ENCODE data around the gene USP24.
A peak's percentile ranks its signal among the peaks of the same experiment; 100 is the strongest.
"Not testable (repeated sequence)": the region's sequence is repeated elsewhere in the genome, so short reads cannot be mapped to it uniquely, and the experiment has no call there.

The USP24 gene

DNA sequence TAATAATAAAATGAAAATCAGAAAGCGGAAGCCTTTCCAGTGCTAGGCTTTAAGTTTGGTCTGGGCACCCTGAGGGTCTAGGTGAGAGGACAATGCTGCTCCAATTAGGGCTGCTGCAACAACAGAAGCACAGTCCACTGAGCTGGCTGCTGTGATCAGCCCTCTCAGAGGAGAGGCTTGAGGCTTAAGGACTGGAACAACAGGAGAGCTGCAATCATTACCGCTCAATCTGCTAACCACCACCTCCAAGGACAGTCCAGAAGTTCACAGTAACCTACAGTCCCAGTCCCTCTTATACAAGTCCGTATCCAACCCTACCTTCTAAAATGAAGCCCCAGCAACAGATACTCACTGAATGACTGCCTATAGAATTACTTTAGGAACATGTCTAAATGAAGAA, 62.1 kb downstream of the USP24 start:
- no peak for DNase-seq

DNA sequence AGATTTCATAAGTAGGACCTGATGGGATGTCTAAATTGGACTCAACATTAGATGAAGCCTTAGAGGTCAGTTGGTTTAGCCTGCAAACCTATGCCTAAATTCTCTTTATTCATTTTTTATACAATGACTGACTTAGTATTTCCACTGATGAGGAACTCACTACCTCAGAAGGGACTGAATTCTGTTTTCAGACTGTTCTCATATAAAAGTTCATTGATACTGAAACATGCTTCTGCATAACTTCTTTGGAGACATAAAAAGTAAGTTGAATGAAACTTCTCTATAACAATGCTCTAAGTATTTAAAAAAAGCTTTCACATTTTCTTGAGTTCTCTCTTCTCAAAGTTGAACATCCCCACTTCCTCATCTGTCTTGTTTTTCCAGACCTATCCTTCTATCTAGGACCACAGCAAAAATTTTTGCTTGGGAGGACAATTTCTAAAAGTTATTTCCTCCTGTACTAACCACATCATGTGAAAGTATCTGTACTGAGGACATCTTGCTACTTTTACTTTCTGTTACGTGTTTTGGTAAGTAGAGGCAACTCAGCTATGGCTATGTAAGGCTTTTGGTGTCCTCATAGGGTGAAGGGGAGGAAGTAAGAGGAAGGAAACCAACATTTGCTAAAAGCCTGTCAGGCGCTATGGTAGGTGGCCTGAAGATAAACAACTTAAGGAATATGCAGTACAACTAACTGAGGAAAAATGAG, 64.1 kb downstream of the USP24 start:
- no peak for DNase-seq

DNA sequence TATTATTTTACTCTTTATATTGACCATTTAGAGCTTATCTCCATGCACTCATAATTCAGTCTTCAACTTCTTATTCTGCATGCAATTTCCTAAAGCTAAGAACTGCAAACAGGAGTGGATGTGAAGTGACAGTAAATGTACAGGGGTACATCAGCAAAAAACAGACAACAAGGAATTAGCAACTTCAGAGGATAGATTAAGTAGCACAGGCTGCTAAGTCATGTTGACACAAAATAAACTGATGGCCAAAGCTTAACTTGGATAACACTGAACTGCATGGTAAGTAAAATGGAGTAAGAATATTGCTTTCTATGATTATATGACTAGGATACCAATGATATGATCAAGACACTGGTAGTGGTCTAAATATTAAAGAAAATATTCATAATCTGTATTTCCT, 66.5 kb downstream of the USP24 start:
- DNase-seq = no peak

DNA sequence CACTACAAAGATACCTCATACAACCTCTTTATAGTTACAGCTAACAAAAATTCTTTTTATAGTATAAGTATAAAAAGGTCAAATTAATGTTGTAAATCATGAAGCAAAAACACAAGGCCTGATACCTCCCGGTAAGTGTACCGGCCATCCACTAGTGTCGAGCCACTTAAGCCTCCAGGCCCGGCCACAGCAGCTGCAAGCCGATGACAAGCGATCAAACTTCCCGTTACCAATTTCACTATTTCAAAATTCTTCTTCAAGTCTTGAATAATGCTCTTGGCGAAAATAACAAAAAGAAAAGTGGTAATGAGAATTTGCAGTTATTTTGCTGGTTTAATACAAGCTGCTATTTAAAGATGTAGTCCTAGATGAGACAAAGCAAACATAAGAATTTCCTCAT, 67.6 kb downstream of the USP24 start:
- no peak for DNase-seq

DNA sequence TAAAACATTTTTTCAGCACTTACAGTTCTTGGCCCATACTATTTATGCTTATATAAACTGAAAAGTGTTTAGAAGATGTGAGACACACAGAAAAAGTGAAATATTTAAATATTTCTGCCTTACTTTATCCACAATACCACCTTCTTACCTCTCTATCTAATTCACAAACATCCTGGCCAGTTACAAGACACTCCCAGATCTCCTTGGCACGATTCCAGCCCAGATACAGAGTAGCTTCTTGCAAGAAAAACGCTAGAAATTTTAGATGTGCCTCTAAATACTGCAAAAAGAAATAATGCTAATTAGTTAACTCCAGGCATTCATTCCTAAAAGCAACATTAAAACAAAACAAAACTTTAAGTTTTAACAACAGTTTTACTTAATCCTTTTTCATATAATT, 68.4 kb downstream of the USP24 start:
- DNase-seq = no peak

DNA sequence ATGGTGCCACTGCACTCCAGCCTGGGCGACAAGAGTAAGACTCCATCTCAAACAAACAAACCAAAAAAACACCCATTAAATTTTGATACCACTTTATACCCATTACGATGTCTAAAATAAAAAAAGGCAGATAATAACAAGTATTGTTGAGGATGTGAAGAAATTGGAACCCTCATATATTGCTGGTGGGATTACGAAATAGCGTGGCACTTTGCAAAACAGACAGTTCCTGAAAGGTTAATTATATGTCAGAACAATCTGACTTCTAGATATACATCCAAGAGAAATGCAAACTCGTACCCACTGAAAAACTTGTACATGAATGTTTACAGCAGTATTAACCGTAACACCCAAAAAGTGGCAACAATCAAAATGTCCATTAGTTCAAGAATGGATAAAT, 70.3 kb downstream of the USP24 start:
- DNase-seq = no peak

DNA sequence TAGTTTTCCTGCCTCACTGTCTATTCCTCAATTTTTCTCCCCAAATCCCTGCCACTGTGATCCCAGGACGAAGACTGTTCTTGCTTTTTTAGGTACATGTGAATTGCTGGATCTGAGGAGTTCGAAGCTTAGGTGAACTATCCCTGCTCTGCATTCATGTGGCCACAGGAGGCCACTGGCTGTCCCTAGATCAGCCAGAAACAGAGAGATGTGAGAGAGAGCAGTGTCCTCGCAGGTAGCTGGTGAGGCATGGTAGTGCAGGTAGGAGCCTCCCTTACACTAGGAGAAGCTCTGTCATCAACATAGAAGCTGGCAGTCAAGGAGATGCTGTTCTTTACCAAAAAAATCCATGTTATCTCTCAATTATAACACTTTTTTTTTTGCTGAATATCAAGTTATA, 71.5 kb downstream of the USP24 start:
- DNase-seq = no peak

DNA sequence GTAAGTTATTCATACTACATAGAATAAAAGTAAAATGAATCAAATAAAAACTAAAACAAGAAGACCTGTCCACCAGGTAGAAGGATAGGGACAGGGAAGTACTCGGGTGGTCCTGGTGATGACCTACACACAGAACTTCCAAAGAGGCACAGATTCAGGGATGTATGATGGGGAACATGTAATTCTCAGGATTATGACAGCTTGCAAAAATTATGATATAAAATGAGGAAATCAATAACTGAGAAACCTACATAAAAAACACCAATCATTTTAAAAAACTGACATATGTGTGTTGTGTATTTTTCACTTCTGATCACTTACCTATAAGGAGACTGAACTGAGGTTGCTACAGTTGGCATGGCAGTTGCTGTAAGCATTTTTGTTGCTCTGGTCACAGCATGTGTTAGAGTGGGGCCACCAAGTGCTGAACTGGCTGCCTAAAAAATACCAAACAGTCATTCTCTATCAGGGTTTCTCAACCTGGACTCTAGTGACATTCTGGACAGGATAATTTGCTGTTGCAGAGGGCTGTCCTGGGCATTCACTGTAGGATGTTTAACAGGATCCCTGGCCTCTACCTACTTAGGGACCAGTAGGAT, 73.8 kb downstream of the USP24 start:
- DNase-seq = no peak

DNA sequence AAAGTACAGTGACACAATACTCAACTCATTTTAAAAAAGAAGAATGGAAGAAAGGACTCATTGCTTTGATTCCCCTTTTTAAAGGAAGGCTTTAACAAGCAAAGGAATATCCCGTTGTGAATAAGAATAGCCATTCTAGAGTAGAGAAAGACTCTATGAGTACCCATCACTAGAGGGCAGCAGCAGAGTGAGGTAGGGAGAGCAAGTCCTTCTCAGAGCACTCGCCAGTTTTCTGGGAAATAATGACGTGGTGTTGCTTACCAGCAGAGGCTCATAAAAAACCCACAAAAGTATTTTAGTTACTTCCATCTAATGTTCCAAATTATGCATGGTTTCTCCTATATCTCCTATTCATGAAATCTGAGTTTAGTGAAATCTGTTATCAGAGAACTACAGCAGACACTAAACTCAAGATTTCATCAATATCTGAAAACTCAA, 74.6 kb downstream of the USP24 start:
- peak; percentile 69 for DNase-seq

DNA sequence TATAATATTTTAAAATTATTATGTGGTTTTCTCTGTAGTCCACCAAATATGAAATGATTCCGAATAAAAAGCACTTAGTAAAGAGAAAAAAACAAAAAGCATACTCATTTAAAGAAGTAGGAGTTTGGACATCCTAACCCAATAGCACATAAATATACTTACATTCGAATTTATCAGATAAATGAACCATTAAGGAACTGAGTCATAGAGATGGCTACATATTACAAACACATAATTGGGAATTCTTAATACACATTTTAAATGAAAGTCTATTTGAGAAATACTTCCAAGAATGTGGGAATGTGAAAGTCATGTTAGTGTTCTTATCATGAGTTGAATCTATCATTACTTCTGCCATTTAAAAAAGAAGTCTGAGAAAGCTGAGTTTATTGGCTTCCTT, 75.0 kb downstream of the USP24 start:
- DNase-seq = no peak

DNA sequence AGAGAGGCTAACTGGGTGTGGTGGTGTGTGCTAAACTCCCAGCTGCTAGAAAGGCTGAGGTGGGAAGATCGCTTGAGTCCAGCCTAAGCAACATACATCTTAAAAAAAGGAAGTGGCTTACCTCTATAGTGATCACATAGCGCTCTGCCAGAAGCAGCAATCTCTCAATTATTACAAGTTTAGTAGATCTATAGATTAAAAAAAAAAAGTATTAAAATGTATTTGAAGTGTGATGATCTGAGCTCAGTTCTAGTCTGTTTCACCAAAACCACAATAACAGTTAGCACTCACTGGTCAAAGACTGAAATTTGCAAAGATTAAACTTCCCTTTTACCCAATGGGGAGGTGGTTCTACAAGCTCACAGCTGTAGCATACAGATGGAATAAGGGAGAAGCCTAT, 76.3 kb downstream of the USP24 start:
- DNase-seq = no peak

DNA sequence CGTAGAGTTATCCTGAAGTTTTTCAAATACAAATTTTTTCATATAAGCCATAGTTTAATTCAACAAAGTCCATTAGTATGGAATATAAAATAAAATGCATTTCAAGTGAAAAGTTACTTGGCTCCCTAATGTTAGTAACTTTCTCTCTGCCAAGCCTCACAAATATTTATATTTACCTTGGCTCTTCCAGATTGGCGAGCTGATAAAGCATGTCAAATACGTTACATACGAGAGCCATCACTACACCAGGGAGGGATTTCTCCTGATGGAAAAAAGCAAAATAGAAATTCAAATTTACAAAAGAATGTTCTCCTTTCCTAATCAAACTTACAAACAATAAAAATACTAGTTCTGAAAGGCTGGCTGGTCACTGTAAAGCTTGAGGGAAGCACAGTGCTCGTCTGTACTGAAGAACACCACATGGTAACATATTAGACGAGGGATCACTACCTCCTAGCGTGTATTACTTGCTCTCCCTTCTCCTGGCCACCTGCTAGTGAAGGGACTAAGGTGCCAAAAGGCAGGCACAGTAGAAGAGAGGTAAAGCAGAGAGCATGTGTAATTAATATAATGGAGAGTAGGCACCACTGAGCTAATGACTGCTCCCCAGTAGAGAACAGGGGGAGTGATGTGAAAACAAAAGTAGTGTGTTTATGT, 80.9 kb downstream of the USP24 start:
- DNase-seq = no peak

DNA sequence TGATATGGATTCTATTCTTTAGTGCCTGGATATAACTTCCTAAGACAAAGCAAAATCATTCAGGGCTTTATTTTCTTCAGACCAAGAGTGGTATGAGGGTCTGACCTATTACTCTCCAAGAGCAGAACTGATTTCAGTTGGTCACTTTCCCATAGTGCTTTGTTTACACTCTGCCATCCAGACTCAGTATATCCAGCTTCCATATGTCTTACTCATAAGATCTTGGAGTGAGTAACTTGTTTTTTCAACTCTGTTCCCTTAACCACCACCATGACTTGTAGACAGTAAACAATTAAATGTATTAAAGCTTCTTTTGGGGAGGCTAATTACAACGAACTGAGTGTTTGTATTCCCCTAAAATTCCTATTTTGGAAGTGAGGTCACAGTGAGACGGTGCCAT, 83.4 kb downstream of the USP24 start:
- DNase-seq = no peak

DNA sequence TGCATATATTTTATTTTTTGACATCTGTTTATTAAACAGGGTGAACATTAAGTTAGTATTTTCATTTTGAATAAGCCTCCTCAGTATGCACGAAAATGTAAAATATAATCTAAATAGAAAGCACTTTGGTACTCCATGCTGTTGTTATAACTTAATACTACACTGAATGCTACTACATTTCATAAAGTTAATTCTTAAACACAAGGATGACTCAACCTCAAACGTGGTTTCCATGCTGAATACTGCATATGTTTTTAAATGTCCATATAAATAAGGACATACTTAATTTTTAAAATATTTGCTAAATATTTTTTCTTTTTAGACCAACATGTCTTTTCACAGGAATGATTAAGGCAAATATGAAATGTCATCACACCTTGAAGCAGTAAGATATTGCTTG, 83.9 kb downstream of the USP24 start:
- DNase-seq = no peak

DNA sequence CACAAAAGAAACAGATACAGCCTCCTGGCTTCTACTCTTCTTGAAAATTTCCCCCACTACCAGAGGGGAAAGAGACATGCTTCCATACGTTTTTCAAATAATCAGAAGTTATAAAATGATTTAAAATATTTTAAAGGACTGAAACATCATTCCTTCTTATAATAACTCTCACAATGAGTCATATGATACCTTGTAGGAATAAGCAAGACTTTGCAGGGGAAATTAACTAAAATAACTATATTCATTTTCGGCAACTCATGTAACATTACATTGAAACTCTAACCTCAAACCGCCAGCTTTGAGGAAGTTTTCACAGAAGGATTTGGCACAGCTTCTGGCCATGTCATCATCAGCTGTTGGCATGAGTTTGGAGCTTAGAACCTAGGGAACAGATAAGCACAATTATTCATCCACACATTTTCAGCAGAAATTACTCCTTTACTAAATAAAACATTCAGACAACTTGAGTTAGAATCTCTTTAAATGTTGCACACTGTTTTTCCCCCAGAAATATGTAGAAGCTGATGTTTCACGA, 85.9 kb downstream of the USP24 start:
- DNase-seq = no peak

DNA sequence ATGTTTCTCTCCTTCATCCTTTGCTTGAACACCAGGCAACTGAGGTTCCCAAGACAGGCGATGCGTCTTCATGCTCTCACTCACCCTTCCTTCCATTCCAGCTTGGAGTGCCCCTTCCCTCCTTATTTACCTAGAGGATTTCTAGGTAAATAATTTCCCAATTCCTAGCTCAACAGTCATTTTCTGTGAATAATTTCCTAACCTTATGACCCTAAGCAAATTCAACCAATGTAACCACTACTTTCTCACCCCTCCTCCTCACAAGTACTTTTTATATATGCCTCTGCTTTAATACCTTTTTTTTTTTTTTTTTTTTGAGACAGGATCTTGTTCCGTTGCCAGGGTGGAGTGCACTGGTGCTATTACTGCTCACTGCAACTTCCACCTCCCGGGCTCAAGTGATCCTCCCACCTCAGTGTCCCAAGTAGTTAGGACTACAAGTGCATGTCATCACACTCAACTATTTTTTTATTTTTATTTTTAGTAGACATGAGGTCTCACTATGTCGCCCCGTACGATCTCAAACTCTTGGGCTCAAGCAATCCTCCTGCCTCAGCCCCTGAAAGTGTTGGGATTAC, 86.7 kb downstream of the USP24 start:
- no peak for DNase-seq

DNA sequence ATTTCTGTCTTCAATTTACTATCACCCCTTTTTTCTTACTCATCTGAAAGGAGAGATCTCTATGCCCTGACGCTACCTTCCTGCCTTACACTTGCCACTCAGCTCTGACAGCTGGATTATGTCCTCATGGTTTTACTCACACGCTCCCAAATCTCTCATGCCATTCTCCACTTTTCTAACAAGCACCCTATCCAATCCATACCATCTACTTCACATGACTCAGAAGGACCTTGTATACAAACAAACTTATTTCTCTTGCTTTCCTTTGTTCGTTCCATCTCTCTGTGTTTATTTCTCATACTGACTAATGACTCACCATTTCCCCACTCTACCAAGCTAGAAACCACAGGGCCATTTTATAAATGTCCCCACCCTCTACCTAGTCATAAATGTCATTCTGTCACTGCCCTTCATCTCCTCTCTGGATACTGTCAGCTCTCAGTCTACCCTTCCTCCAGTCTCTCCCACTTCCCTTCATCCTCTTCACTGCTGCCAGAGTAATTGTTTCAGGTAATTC, 87.3 kb downstream of the USP24 start:
- DNase-seq = no peak

DNA sequence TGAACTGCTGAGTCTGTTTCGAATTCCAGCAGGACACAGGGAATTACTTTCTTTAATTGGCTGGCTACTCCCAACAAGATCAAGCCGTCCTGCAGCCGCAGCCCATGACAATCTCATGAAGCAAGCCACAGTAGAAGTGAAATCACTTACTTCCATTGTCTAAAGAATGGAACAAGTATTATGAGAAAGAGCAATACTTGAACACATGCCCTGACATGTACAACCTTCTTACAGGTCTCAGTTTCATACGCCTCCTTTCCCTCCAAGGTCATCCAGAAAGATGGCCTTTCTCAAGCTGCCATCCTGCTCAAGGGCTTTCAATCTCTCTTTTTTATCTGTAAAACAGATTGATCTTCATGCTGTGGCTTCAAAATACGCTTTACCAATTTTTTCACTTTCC, 90.7 kb downstream of the USP24 start:
- no peak for DNase-seq

DNA sequence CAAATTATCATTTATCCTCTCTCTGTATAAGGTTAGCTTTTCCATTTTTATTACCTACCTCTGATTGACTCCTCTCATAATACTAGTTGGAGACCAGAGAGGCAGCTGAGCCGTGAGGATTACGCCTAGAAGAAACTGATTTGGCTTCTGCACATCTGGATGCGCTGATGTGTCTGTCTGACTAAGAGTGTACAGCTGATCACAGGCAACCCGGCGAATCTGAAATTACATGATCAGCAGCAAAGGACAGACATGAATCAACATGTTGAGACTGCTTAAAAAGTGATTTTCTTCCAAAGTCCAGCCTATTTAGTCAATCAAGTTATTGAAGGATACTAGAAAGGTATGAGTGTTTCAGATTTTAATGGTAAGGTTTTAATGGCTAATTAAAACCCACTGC, 94.6 kb downstream of the USP24 start:
- DNase-seq = no peak

DNA sequence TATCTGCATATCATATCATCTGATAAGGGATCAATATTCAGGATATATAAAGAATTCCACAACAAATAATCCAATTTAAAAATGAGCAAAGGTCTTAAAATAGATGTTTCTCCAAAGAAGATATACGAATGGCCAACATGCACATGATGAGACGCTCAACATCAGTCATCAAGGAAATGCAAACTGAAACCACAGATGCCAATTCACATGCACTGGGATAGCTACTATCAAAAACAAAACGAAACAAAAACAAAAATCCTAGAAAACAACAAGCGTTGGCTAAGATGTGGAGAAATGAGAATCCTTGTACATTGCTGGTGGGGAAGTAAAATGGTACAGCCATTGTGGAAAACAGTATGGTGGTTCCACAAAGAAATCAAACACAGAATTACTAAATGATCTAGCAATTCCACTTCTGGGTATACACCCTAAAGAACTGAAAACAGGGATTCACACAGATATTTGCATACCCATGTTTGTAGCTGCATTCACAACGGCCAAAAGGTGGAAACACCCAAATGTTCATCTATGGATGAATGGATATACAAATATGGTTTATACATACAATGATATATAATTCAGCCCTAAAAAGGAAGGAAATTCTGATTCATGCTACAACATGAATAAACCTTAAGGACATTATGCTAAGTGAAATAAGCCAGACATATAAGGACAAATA, 96.4 kb downstream of the USP24 start:
- DNase-seq = no peak

DNA sequence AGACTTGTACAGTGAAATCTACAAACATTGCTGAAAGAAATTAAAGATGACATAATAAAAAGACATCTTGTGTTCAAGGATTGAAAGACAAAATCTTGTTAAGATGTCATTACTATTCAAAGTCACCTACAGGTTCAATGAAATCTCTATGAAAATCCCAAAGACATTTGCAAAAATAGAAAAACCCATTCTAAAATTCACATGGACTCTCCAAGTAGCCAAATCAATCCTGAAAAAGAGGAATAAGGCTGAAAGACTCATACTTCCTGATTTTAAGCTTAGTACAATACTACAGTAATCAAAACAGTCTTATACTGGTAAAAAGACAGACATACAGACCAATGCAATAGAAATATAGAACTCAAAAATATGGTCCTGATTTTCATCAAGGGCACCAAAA, 97.2 kb downstream of the USP24 start:
- no peak for DNase-seq

DNA sequence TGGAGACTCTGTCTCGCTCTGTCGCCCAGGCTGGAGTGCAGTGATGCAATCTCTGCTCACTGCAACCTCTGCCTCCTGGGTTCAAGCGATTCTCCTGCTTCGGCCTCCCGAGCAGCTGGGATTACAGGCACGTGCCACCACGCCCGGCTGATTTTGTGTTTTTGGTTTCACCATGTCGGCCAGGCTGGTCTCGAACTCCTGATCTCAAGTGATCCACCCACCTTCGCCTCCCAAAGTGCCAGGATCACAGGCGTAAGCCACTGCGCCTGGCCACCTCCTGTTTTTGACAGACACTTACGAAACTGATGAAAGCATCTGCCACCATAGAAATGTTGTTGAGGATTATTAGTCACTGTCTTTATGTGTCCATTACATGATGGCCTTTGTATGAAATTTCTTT, 106.2 kb downstream of the USP24 start:
- DNase-seq = not testable (repeated sequence)

DNA sequence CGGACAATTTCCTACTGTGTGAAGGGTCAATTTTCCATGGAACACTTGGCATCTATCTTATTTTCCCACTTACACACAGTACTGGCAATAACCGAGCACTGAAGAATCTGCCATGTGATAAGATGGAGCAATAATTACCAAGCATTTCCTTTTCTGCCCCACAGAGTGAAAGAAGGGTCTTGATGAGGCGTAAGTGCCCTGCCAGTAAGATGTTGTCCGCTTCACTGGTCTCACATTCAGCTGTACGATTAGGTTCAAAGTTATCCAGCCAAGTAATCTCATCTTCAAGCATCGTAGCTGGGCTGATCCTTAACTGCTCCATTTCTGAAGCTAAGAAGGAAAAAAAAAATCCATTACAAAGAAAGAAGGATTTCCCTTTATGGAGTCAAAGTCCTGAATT, 108.1 kb downstream of the USP24 start:
- no peak for DNase-seq
